H9 (cell line): ENCODE results near the gene SLC25A11. TPM values are rescaled to one million over a fixed set of nuclear protein-coding genes. Genes with fewer than 3 reads are reported as not detected.
A peak's percentile ranks its signal among the peaks of the same experiment; 100 is the strongest.

Source experiments
- DNase-seq: peaks from one replicate; pipeline ENCODE4 v3.0.0-alpha.2; 2017
- H2AFZ ChIP-seq: one replicate; pipeline ENCODE4 v1.6.1; 2013; ENCODE audit warnings: mild to moderate bottlenecking, low read length, control low read depth, moderate library complexity
- H2AK5ac ChIP-seq: 2 replicates; pipeline ENCODE4 v1.6.1; 2013; ENCODE audit warnings: low read length, control low read depth, mixed read lengths; ENCODE audit not compliant: insufficient read length
- H2BK120ac ChIP-seq: one replicate; pipeline ENCODE4 v1.6.1; 2013; ENCODE audit warnings: low read depth, mild to moderate bottlenecking, low read length, control low read depth, inconsistent platforms; ENCODE audit not compliant: poor library complexity, severe bottlenecking
- H2BK12ac ChIP-seq: 2 replicates; pipeline ENCODE4 v1.6.1; 2013; ENCODE audit warnings: low read length, control low read depth, mixed read lengths, low read depth; ENCODE audit not compliant: insufficient read length
- H2BK15ac ChIP-seq: 2 replicates; pipeline ENCODE4 v1.6.1; 2013; ENCODE audit warnings: low read depth, low read length, control low read depth
- H2BK20ac ChIP-seq: one replicate; pipeline ENCODE4 v1.6.1; 2013; ENCODE audit warnings: low read depth, mild to moderate bottlenecking, low read length, control low read depth, inconsistent platforms; ENCODE audit not compliant: poor library complexity, severe bottlenecking
- H2BK5ac ChIP-seq: 2 replicates; pipeline ENCODE4 v1.6.1; 2013; ENCODE audit warnings: low read length, control low read depth, mixed read lengths; ENCODE audit not compliant: insufficient read length
- H3K14ac ChIP-seq: 2 replicates; pipeline ENCODE4 v1.6.1; 2013; ENCODE audit warnings: low read length, control low read depth; ENCODE audit not compliant: insufficient read depth
- H3K18ac ChIP-seq: 2 replicates; pipeline ENCODE4 v1.6.1; 2013; ENCODE audit warnings: low read depth, mild to moderate bottlenecking, mixed read lengths, low read length, control low read depth; ENCODE audit not compliant: insufficient read length
- H3K23ac ChIP-seq: 2 replicates; pipeline ENCODE4 v1.6.1; 2013; ENCODE audit warnings: low read length, control low read depth, mixed read lengths, low read depth; ENCODE audit not compliant: insufficient read length
- H3K23me2 ChIP-seq: 2 replicates; pipeline ENCODE4 v1.6.1; 2013; ENCODE audit warnings: low read depth, mild to moderate bottlenecking, mixed read lengths, low read length, control low read depth; ENCODE audit not compliant: insufficient read length, poor library complexity, severe bottlenecking
- H3K27ac ChIP-seq: 2 replicates; pipeline ENCODE4 v1.5.1; 2013; ENCODE audit warnings: low read length, control low read depth, mixed read lengths, low read depth; ENCODE audit not compliant: insufficient read length
- H3K27me3 ChIP-seq: 2 replicates; pipeline ENCODE4 v1.6.1; 2013; ENCODE audit warnings: low read length, control low read depth, inconsistent platforms; ENCODE audit not compliant: insufficient read depth
- H3K4ac ChIP-seq: 2 replicates; pipeline ENCODE4 v1.6.1; 2013; ENCODE audit warnings: low read depth, mild to moderate bottlenecking, control low read depth, inconsistent platforms, low read length, moderate library complexity
- H3K4me1 ChIP-seq: 2 replicates; pipeline ENCODE4 v1.6.1; 2013; ENCODE audit warnings: low read length, control low read depth, inconsistent platforms; ENCODE audit not compliant: insufficient read depth
- H3K4me2 ChIP-seq: 2 replicates; pipeline ENCODE4 v1.6.1; 2013; ENCODE audit warnings: low read length, control low read depth, mixed read lengths; ENCODE audit not compliant: insufficient read length, insufficient read depth
- H3K56ac ChIP-seq: 2 replicates; pipeline ENCODE4 v1.6.1; 2013; ENCODE audit warnings: low read depth, mild to moderate bottlenecking, mixed read lengths, low read length, control low read depth; ENCODE audit not compliant: insufficient read length
- H3K79me1 ChIP-seq: 2 replicates; pipeline ENCODE4 v1.6.1; 2013; ENCODE audit warnings: low read depth, mild to moderate bottlenecking, moderate library complexity, low read length, control low read depth, inconsistent platforms; ENCODE audit not compliant: insufficient read depth, poor library complexity, severe bottlenecking
- H3K79me2 ChIP-seq: 2 replicates; pipeline ENCODE4 v1.6.1; 2013; ENCODE audit warnings: low read length, control low read depth, inconsistent platforms; ENCODE audit not compliant: insufficient read depth
- H3K9ac ChIP-seq: 2 replicates; pipeline ENCODE4 v1.6.1; 2013; ENCODE audit warnings: low read length, control low read depth, mixed read lengths; ENCODE audit not compliant: insufficient read length; ENCODE audit errors: extremely low read depth
- H3K9me3 ChIP-seq: one replicate; pipeline ENCODE4 v1.6.1; 2013; ENCODE audit warnings: low read depth, low read length, inconsistent platforms; ENCODE audit not compliant: control insufficient read depth
- H3T11ph ChIP-seq: one replicate; pipeline ENCODE4 v1.6.1; 2013; ENCODE audit warnings: mild to moderate bottlenecking, low read length, control low read depth, inconsistent platforms
- H4K20me1 ChIP-seq: one replicate; pipeline ENCODE4 v1.6.1; 2013; ENCODE audit not compliant: control insufficient read depth, insufficient read length, insufficient read depth
- H4K5ac ChIP-seq: 2 replicates; pipeline ENCODE4 v1.6.1; 2013; ENCODE audit warnings: low read depth, mild to moderate bottlenecking, mixed read lengths, low read length, control low read depth; ENCODE audit not compliant: insufficient read length
- H4K8ac ChIP-seq: replicated peaks from 2 replicates; pipeline ENCODE4 v1.6.1; 2013; ENCODE audit warnings: low read length, control low read depth, mixed read lengths, low read depth; ENCODE audit not compliant: insufficient read length
- H4K91ac ChIP-seq: 2 replicates; pipeline ENCODE4 v1.6.1; 2013; ENCODE audit warnings: low read depth, mild to moderate bottlenecking, moderate library complexity, mixed read lengths, low read length, control low read depth; ENCODE audit not compliant: insufficient read length
- H3K27ac Mint-ChIP-seq, 3 experiments: 2 replicates in 2 of 3; 3 replicates in 1 of 3; pipeline ENCODE4 v1.8.0; 2020 to 2021; ENCODE audit warnings: mixed read lengths in 3 of 3, mild to moderate bottlenecking in 1 of 3, moderate library complexity in 1 of 3
- H3K27me3 Mint-ChIP-seq: 2 replicates; pipeline ENCODE4 v1.8.0; 2021; ENCODE audit warnings: low read depth, mild to moderate bottlenecking, moderate library complexity, mixed read lengths
- H3K36me3 Mint-ChIP-seq, 3 experiments: 2 replicates in 2 of 3; 3 replicates in 1 of 3; pipeline ENCODE4 v1.8.0; 2020 to 2021; ENCODE audit warnings: low read depth in 3 of 3, mixed read lengths in 3 of 3; ENCODE audit not compliant: insufficient read depth in 1 of 3
- H3K4me1 Mint-ChIP-seq, 2 experiments: 2 replicates each; pipeline ENCODE4 v1.8.0; 2020; ENCODE audit warnings: mixed read lengths in 2 of 2
- H3K4me3 Mint-ChIP-seq, 2 experiments: 2 replicates in 1 of 2; 3 replicates in 1 of 2; pipeline ENCODE4 v1.8.0; 2020 to 2021; ENCODE audit warnings: mild to moderate bottlenecking in 2 of 2, mixed read lengths in 2 of 2, moderate library complexity in 1 of 2
- H3K9me3 Mint-ChIP-seq, 2 experiments: 2 replicates in 1 of 2; 3 replicates in 1 of 2; pipeline ENCODE4 v1.8.0; 2020; ENCODE audit warnings: mild to moderate bottlenecking in 2 of 2, mixed read lengths in 2 of 2, moderate library complexity in 1 of 2
- CTCF ChIP-seq: fragments of 200-600 bp; sonication (generic); conservative IDR thresholded peaks from 3 replicates; pipeline ENCODE4 v1.8.0; 2021; ENCODE audit warnings: antibody characterized with exemption, mild to moderate bottlenecking
- WGBS: extraction: QIAGEN DNeasy Blood & Tissue Kit; methylation state at CpG from one replicate; pipeline ENCODE4 v1.1.7; 2013; ENCODE audit warnings: missing lambda C conversion rate, low lambda C conversion rate, mixed read lengths; ENCODE audit not compliant: insufficient read length; ENCODE audit errors: extremely low coverage; 5-methylcytosine and 5-hydroxymethylcytosine counted together
- total RNA-seq: library from RNA; stranded (reverse); gene quantifications from 2 replicates; pipeline ENCODE4 v1.2.1, GENCODE V29; 2021

The SLC25A11 gene
- total RNA-seq, 1 experiment from 2014 or later: 74.9 TPM

- Histone ChIP-seq H2AFZ (no peak overlapping the region), H4K91ac (no peak overlapping the region), H3K23me2 (peaks cover 23% of the 10 kb centered on the region), H2BK20ac (no peak overlapping the region), H3K79me1 (peaks cover 4% of the 10 kb centered on the region), H3K4ac (no peak overlapping the region), H4K8ac (no peak overlapping the region), H2BK12ac (no peak overlapping the region), H3K79me2 (peaks cover 15% of the 10 kb centered on the region; the same call in 1 of the 2 replicates), H3K27me3 (no peaks in the 10 kb centered on the region), H4K20me1 (no peaks in the 10 kb centered on the region), H3K27ac (no peak overlapping the region), H3K18ac (no peak overlapping the region), H4K5ac (no peak overlapping the region), H3K23ac (no peak overlapping the region), H2BK5ac (no peak overlapping the region), H3K4me2 (peak overlapping the region; percentile 11), H2BK15ac (no peak overlapping the region), H2AK5ac (no peak overlapping the region), H3T11ph (no peak overlapping the region), H3K9ac (no peak overlapping the region), H2BK120ac (no peak overlapping the region), H3K9me3 (no peaks in the 10 kb centered on the region), H3K14ac (no peak overlapping the region), H3K4me1 (no peaks in the 10 kb centered on the region), H3K56ac (no peak overlapping the region)
- Mint-ChIP-seq H3K27ac (peak overlapping the region; percentile 75 to 92 (median 91)), H3K36me3 (peaks cover 32 to 67% (median 53%) of the 10 kb centered on the region in 3 experiments), H3K4me3 (peak overlapping the region; percentile 95 to 100), H3K27me3 (peaks cover 6% of the 10 kb centered on the region), H3K4me1 (peaks cover 29 to 35% of the 10 kb centered on the region in 2 experiments), H3K9me3 (peaks cover 0 to 2% of the 10 kb centered on the region in 2 experiments; a peak in 2 of 5 replicates)
- TF ChIP-seq CTCF: no peak
- WGBS: no CpG with 5 or more reads among the region's 7 CpGs
- DNase-seq: peak; percentile 80
Measured at GRCh38 chr17:4945176-4945943, 5.5 kb upstream of the SLC25A11 start.
